Measurements from ENCODE around the gene SHB.
"Not testable (repeated sequence)": the region's sequence is repeated elsewhere in the genome, so short reads cannot be mapped to it uniquely, and the experiment has no call there.

The SHB gene

DNA sequence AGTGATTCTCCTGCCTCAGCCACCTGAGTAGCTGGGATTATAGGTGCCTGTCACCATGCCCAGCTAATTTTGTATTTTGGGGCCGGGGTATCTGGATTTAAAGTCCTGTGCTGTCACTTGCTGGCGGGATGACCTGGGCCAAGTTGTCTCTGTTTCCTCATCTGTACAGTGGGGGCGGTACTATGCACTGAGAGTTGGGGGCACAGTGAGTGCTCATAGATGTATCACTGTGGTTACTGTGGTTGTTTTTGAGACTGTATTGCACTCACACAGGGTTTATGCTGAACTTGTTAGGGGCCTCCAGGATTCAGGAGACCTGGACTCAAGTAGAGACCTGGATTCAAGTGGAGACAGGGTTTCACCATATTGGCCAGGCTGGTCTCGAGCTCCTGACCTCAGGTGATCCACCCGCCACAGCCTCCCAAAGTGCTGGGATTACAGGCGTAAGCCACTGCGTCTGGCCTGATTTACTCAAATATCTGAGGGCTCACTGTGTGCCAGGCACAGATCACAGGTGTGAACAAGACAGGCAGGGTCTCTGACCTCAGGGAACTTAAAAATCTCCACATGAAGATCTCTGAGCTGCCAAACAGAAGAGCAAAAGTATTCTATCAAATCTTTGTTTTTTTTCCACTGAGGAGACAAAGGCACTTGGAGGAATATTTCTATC, 103.2 kb downstream of the SHB start:
- not testable (repeated sequence) for DNase-seq

DNA sequence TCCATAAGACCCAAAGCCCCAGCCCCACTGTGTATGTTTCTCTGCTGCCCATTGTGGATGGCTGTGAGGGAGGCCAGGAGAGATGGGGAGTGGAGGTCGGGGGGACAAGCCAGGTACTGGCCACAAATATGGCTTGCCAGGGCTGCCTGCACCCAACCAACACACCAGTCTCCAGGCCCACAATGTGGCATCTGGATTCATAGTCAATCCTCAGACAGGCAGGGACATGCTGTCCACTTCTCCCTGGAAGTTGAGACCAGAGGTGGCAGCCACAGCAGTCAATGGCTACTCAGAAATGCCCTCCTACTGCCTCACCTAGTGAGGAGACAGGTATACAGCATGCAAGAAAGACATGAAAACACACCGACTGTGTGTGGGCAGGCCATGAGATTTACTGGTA, 103.9 kb downstream of the SHB start:
- no peak for DNase-seq

- DNase-seq: no peak
Observed at GRCh38 chr9:37964740-37965081, 104.3 kb downstream of the SHB start.

- no peak for DNase-seq
Observed at GRCh38 chr9:37963936-37964739, 104.9 kb downstream of the SHB start.

DNA sequence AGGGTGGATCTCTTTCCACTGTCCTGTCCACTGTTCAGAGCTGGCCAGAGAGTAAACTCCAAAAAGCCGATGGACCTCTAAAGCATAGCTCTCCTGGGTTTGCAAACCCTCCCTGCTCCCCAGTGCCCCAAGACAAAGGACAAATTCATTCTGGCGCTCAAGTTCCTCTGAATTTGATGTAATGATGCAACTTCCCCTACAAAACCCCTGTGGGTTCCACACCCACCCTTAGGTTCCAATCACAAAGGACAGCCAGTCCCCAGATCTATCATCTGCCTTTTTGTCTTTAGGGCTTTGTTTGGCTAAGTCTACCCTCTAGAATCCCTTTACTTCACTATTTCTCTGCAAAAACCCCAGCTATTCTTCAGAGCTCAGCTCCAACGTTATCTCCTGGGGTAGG, 107.7 kb downstream of the SHB start:
- DNase-seq: no peak

- no peak for DNase-seq
Observed at GRCh38 chr9:37960631-37961030, 108.4 kb downstream of the SHB start.

- no peak for DNase-seq
Observed at GRCh38 chr9:37959976-37960375, 109.1 kb downstream of the SHB start.

DNA sequence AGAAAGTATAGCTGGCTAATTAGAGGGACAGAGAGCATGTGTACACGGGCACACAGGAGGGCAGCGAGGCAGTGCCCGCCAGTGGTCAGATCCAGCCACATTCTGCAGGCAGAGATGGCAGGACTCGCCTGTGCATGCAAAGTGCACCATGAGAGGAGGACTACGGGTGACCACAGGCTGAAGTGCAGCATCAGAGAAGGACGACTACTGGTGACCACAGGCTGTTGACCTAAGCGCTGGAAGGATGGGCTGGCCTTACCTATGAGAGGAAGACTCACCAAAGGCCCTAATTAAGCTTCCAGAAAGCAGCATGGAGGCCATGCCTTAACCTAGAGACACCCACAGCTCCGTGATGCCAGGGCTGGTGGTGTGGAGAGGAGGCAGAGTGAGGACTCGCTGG, 110.9 kb downstream of the SHB start:
- DNase-seq: no peak

DNA sequence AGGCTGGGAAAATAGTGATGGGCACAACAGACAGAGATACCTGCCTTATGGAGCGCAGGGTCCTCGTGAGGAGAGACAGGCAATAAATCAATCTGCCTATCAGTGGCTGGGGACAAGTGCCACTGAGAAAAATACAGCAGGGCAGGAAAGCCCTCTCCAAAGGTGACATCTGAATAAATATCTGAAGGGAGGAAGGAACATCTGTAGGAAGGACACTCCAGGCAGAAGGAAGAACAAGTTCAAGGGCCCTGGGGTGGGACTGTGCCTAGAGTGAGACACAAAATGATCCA, 111.4 kb downstream of the SHB start:
- DNase-seq: no peak

- DNase-seq: no peak
Observed at GRCh38 chr9:37956904-37957663, 111.9 kb downstream of the SHB start.

GRCh38 chr9:37956423-37956820, 112.6 kb downstream of the SHB start:
- no peak for DNase-seq

GRCh38 chr9:37955781-37956422, 113.1 kb downstream of the SHB start:
- DNase-seq: no peak

GRCh38 chr9:37954581-37954981, 114.4 kb downstream of the SHB start:
- no peak for DNase-seq

DNA sequence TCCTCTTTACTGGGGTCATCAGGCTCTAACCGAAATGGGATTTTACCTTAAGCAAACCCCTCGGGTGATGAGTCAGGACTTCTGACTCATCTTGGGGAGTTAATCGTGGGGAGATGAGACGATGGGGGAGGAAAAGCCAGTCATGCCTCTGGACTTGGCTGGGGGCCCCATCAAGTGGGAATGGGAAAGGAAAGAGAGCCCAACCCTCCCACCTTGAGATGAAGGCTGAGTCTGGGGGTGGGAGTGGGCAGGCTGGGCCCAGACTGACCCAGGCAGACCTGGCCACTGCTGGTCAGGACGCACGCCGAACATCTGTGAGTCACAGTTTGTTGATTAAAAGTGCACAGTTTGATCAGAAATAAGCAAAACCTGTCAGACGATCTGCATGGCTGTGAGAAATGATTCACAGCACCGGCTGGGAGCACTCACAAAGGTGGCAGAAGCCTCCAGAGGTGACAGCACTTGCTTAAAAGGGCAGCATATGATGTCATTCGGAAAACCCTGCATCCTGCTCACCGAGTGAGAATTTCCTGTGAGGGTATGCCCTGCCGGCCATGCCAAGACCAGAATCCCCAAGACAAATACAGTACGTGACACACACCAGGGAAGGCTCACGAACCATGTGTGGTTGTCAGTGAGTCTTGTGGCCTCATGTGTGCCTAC, 115.1 kb downstream of the SHB start:
- DNase-seq: no peak

- DNase-seq: no peak
Observed at GRCh38 chr9:37953206-37953774, 115.7 kb downstream of the SHB start.

GRCh38 chr9:37952731-37953130, 116.3 kb downstream of the SHB start:
- no peak for DNase-seq

GRCh38 chr9:37951671-37952449, 117.2 kb downstream of the SHB start:
- no peak for DNase-seq

DNA sequence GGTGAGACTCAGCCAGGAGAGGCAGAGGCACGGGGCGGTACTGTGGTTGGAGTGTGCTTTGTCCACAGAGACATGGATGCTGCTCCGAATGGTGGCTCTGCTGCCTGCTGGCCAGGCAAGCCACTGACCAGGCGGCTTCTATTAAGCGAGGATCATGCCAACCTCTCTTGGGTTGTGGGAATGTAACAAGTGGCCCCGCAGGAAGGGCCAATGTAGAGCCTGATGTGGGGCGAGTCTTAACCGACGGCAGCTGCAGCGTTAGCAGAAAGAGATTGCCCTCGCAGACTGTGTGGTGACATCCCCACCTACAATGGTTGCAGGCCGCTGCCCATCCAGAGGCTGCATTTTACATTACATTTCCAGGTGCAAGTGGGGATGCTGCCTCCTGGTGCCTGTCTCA, 118.5 kb downstream of the SHB start:
- DNase-seq: no peak

- no peak for DNase-seq
Observed at GRCh38 chr9:37949576-37949975, 119.5 kb downstream of the SHB start.

GRCh38 chr9:37948417-37948980, 120.5 kb downstream of the SHB start:
- DNase-seq: no peak

GRCh38 chr9:37947977-37948376, 121.0 kb downstream of the SHB start:
- no peak for DNase-seq

- DNase-seq: no peak
Observed at GRCh38 chr9:37947471-37947870, 121.6 kb downstream of the SHB start.
